HUES6 (cell line): ENCODE measurements around the gene HMGCS2.

ENCODE experiments used
- H3K27ac ChIP-seq: 2 replicates; pipeline ENCODE4 v1.7.0; 2013; ENCODE audit warnings: low read depth, mild to moderate bottlenecking, low read length, inconsistent platforms
- H3K27me3 ChIP-seq: 2 replicates; pipeline ENCODE4 v1.6.1; 2013; ENCODE audit warnings: low read length; ENCODE audit not compliant: control insufficient read depth, insufficient read depth
- H3K36me3 ChIP-seq: 2 replicates; pipeline ENCODE4 v1.6.1; 2013; ENCODE audit warnings: low read length; ENCODE audit not compliant: control insufficient read depth, insufficient read depth
- H3K4me1 ChIP-seq: 2 replicates; pipeline ENCODE4 v1.6.1; 2013; ENCODE audit warnings: low read length; ENCODE audit not compliant: control insufficient read depth, insufficient read depth
- H3K4me3 ChIP-seq: 2 replicates; pipeline ENCODE4 v1.5.1; 2013; ENCODE audit warnings: low read depth, low read length
- H3K9ac ChIP-seq: one replicate; pipeline ENCODE4 v1.6.1; 2013; ENCODE audit warnings: mild to moderate bottlenecking, low read length
- H3K9me3 ChIP-seq: 2 replicates; pipeline ENCODE4 v1.6.1; 2013; ENCODE audit warnings: low read depth, low read length; ENCODE audit not compliant: control insufficient read depth, insufficient read depth

Gene HMGCS2

DNA sequence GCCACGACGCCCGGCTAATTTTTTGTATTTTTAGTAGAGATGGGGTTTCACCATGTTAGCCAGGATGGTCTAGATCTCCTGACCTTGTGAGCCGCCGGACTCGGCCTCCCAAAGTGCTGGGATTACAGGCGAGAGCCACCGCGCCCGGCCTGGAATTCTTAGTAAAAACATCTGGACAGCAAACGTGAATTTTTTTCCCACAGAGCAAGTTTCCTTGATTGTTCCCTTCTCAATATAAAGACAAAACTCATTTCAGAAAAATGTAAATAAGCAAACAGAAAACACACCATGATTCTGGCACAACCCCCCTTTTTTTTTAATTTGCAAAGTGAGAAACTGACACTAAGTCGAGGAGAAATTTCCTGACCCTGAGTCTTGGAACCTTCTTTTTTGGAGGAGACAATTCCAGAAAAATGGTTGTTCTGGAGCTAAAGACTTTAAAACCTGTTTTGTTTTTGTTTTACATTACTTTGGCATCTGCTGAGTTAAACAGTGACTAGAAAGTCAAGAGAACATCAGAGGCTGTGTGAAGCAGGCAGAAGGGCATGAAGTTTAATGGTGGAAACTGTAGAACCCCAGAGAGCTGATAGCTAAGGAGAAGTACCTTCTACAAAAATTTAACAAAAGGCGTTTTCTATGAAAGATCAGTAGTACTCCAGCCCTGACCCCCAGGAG lies 10.3 kb upstream of the HMGCS2 start:
- H3K9me3 ChIP-seq = no peaks in the 10 kb centered on the region
- no peak overlapping the region for H3K9ac ChIP-seq
- no peak overlapping the region for H3K27ac ChIP-seq
- H3K27me3 ChIP-seq = no peaks in the 10 kb centered on the region
- H3K36me3 ChIP-seq = no peaks in the 10 kb centered on the region
- peaks cover 3% of the 10 kb centered on the region for H3K4me1 ChIP-seq
- no peak overlapping the region for H3K4me3 ChIP-seq

DNA sequence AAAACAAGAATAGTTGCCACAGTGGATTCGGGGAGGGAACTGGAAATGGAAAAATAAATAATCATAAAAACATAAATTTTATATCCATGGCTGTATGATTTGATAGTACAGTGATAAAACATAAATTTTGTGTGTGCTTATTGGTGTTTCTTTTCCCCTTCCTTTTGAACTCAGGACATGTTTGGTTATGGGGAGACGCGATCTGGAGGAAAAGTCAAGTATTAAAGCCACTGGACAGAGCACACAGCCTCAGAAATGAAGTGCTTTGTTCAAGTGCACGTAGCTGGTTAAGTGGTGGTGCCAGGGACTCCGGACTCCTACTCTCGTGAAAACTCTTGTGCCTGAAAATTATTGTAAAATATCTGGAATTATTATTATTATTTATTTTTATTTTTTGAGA lies 9.7 kb upstream of the HMGCS2 start:
- Histone ChIP-seq H3K36me3 (no peaks in the 10 kb centered on the region), H3K9ac (no peak overlapping the region), H3K4me1 (peaks cover 10% of the 10 kb centered on the region)

DNA sequence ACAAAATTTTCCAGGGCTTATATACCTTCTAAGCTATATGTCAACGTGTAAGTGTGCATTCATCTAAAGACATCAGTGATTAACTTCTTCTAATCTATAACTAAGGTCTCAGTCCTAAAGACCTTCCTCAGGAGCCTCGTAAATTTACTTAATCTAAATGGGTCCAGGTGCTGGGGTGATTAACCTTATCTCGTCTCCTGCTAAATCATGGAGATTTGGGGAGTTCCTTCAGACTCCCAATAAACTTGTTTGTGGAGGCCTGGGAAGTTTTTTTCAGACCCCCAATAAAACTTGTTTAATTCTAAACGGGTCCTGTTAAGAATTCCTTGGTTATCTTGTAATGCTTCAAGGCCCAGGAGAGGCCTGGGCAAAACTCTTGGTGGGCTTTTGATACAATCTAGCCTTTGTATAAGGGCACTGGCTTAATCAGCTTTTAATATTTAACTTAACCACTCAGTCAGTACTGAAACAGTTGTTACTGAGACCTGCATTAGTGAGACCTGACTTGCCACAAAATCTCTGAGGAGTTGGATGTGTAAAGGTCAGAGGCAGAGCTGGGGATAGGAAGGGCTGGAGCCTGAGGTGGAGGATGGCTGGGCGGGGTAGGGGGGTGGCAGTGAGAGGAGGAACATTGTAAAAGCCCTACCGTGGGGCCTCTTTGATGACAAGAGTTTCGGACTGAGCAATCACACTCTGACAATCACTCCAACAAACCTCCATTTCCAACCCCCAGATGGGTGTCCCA lies 6.2 kb upstream of the HMGCS2 start:
- no peak overlapping the region for H3K4me3 ChIP-seq
- H3K27ac ChIP-seq = no peak overlapping the region
- H3K4me1 ChIP-seq = peaks cover 17% of the 10 kb centered on the region
- H3K9me3 ChIP-seq = no peaks in the 10 kb centered on the region
- no peaks in the 10 kb centered on the region for H3K36me3 ChIP-seq
- H3K27me3 ChIP-seq = no peaks in the 10 kb centered on the region
- H3K9ac ChIP-seq = no peak overlapping the region

More for the DNA sequence above, 9.7 kb upstream of the HMGCS2 start:
- Histone ChIP-seq H3K9me3 (no peaks in the 10 kb centered on the region), H3K4me3 (no peak overlapping the region), H3K27ac (no peak overlapping the region), H3K27me3 (no peaks in the 10 kb centered on the region)

DNA sequence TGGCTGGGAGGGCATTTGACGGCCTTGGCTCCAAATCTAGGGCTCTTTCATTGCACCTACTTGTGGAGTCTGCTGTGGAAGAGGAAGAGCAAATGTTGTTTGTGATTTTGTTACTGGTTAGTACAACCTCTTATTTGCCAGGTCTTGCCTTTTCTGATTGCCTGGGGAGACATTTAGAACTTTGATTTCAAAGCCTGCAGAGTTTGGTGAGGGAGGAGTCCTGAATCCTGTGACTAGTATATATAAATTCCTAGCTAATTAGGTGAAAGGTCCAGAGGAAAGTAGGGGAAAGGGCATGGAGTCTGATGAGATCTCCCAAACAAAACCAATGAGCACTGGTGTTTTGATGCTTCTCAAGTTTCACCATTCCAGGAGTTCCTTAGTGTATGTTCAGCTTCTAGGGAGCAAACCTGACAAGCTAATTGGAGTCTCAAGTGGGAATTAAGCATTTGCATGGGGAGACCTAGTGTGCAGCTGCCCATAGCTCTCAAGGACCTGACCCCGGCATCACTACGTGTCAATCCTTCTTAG lies 5.1 kb upstream of the HMGCS2 start:
- Histone ChIP-seq H3K36me3 (no peaks in the 10 kb centered on the region), H3K9me3 (no peaks in the 10 kb centered on the region), H3K4me3 (no peak overlapping the region), H3K9ac (no peak overlapping the region), H3K27ac (no peak overlapping the region), H3K4me1 (peaks cover 17% of the 10 kb centered on the region), H3K27me3 (no peaks in the 10 kb centered on the region)

DNA sequence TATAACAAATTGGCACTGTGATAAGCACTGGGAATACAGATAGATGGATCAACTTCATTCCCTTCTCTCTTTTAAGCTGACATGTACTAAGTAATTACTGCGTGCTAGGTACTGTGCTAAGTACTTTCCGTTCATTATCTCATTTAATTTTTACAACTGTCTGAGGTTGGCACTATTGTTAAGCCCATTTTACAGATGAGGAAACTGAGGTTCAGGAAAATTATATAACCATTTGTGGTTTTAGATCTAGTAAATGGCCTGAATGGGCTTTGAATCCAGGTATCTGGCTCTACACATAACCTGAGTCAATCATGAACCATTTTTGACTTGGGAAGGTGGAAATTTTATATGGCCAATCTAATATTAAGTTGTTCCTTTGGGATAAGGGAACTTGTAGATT lies 3.6 kb upstream of the HMGCS2 start:
- no peaks in the 10 kb centered on the region for H3K9me3 ChIP-seq
- H3K4me1 ChIP-seq = peaks cover 17% of the 10 kb centered on the region
- peaks cover 8% of the 10 kb centered on the region; the same call in 1 of the 2 replicates for H3K27me3 ChIP-seq
- no peak overlapping the region for H3K27ac ChIP-seq
- H3K36me3 ChIP-seq = no peaks in the 10 kb centered on the region
- no peak overlapping the region for H3K4me3 ChIP-seq
- H3K9ac ChIP-seq = no peak overlapping the region

DNA sequence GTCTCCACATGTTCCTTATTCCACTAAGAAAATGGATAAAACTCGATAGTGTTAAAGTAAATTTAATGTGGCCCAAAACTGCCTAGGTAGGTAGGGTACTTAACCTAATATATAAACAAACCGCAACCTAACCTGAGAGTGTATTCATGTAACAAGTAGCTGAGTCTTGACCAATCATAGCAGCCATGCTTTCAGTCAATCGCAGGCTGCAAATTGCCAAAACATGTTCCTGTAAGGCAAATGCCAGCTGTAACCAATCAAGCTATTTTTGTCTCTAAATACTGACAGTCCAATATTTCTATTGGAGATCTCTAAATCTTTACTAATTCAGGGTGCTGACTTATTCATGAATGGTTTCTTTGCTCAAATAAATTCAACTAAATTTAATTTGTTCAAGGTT lies 3.1 kb upstream of the HMGCS2 start:
- H3K4me3 ChIP-seq = no peak overlapping the region

DNA sequence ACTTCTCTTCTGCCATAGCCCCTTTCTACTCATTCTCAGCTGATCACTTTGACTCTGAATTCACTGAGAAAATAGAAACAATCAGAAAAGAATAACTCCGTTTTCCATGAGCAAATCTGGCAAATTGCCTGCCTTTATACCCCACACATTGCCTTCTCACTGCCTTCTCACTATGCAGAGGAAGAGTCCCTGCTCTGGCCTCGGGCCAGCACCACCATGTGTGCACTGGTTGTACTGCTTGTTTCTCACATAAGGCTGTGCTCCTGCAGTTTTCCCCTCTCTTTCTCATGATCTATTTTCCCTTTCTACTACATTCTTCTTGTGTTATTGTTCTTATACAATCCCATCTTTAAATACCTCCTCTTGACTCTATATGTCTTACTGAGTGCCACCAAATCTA lies 2.3 kb upstream of the HMGCS2 start:
- Histone ChIP-seq H3K4me3 (no peak overlapping the region), H3K27ac (no peak overlapping the region), H3K9me3 (no peaks in the 10 kb centered on the region), H3K4me1 (peaks cover 17% of the 10 kb centered on the region), H3K36me3 (no peaks in the 10 kb centered on the region), H3K9ac (no peak overlapping the region), H3K27me3 (peaks cover 17% of the 10 kb centered on the region; the same call in 1 of the 2 replicates)

More for the DNA sequence above, 3.1 kb upstream of the HMGCS2 start:
- Histone ChIP-seq H3K9ac (no peak overlapping the region), H3K4me1 (peaks cover 17% of the 10 kb centered on the region), H3K36me3 (no peaks in the 10 kb centered on the region), H3K27ac (no peak overlapping the region), H3K27me3 (peaks cover 13% of the 10 kb centered on the region; the same call in 1 of the 2 replicates), H3K9me3 (no peaks in the 10 kb centered on the region)

DNA sequence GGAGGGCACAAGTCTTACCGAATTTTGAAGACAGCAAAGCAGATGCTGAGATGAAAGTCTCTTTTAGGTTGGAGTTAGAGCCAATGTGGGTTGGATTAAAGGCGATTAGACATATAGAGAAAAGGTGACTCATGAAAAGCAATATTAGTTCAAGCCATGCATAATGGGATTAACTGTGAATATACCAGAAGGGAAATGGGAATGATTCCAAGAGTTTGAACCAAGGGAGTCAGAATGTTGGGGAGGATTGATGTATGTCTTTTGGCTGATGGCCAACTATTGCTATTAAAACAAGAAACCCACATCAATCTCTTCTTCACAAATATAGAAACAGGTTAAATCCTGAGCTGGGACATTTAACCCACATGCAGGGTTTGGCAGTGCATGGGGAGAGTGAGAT lies 1.2 kb downstream of the HMGCS2 start:
- Histone ChIP-seq H3K9ac (no peak overlapping the region), H3K27ac (no peak overlapping the region), H3K36me3 (no peaks in the 10 kb centered on the region), H3K4me1 (no peaks in the 10 kb centered on the region; the same call in 1 of the 2 replicates), H3K9me3 (no peaks in the 10 kb centered on the region), H3K4me3 (no peak overlapping the region), H3K27me3 (peaks cover 17% of the 10 kb centered on the region; the same call in 1 of the 2 replicates)

DNA sequence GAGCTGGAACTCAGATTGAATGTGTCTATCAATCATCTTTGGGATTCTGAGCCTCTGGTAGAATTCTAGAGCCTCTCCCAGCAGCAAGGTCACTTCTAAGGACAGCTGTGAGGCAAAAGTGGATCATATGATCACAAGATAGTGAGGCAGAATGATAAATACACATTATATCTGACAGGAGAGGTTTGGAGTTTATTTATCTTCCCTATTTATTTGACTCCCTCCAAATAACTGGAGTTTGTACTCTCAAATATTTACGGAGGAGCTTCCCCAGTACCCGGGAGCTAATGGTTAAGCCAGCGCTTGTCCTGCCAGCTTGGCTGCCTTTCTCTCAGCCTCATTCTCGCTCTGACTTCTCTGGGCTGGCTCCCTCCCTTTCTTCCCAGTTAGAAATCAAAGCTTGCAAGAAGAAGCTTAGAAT lies 2.3 kb downstream of the HMGCS2 start:
- Histone ChIP-seq H3K36me3 (no peaks in the 10 kb centered on the region), H3K9me3 (no peaks in the 10 kb centered on the region), H3K27me3 (peaks cover 17% of the 10 kb centered on the region; the same call in 1 of the 2 replicates), H3K4me1 (no peaks in the 10 kb centered on the region; the same call in 1 of the 2 replicates), H3K27ac (no peak overlapping the region), H3K9ac (no peak overlapping the region), H3K4me3 (no peak overlapping the region)

DNA sequence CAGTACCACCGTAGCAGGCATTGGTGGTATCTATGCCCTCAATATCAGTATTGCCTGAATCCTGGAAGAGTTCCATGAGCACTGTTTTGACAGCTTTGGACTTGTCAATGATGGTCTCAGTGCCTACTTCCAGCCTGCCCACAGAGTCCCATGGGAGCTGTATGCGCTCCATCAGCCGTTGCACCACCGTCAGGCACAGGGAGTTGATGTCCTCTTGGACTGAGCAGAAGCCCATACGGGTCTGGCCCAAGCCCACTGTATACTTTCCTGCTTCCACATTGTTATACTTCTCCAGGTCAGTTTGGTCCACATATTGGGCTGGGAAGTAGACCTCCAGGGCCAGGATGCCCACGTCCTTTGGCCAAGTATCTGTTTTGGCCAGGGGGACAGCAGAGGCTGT lies 4.5 kb downstream of the HMGCS2 start:
- Histone ChIP-seq H3K36me3 (no peaks in the 10 kb centered on the region), H3K27ac (no peak overlapping the region), H3K27me3 (peaks cover 17% of the 10 kb centered on the region; the same call in 1 of the 2 replicates), H3K4me1 (no peaks in the 10 kb centered on the region; the same call in 1 of the 2 replicates), H3K9ac (no peak overlapping the region), H3K4me3 (no peak overlapping the region), H3K9me3 (no peaks in the 10 kb centered on the region)

DNA sequence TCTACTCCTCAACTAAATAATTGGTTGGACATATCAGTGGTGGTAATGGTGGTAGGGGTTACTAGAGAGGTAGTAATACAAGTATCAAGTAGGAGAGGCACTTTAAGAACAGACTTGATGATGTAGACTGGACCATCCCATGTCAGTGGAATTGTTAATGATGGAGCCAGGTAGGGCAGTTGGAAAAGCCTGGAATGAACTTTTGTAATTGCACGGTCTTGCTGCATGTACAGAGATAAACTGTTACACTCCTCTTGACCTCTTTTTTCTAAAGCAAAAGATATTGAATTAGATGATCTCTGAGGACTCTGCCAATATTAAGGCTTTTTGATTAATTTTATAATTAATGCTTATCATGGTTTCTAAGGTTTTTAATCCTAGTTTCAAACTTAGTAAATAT lies 5.8 kb downstream of the HMGCS2 start:
- H3K27me3 ChIP-seq = peaks cover 11% of the 10 kb centered on the region; the same call in 1 of the 2 replicates
- no peaks in the 10 kb centered on the region for H3K4me1 ChIP-seq
- no peaks in the 10 kb centered on the region for H3K9me3 ChIP-seq
- no peak overlapping the region for H3K9ac ChIP-seq
- H3K4me3 ChIP-seq = no peak overlapping the region
- H3K27ac ChIP-seq = no peak overlapping the region
- H3K36me3 ChIP-seq = no peaks in the 10 kb centered on the region
